Measurements from ENCODE around the gene NEK11.
A peak's percentile ranks its signal among the peaks of the same experiment; 100 is the strongest.

The NEK11 gene

DNA sequence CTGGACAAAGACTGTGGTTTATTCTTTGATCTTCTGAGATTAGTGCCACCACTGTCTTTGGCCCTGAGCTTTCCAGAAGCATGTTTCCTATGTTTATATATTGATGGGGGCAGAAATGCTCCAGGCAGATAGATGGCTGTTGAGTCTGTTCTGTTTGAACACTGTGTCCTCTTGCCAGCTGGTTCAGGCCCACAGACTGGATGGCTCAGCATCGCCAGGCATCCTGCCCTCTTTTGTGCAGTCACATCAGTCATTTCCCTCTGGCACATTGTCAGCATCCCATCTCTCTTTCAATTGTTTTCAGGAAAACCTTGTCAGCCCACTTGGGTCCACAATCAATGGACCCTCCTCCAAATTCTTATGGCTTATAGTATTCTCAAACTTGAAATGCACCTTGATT, 141.2 kb downstream of the NEK11 start:
- H3K9me3 ChIP-seq (ENCODE audit: insufficient read depth, low read depth, low read length), result no peaks in the 10 kb centered on the region
- no peak for TF ChIP-seq EZH2phosphoT487 (IDR thresholded peaks at IDR 0.05; ENCODE audit: borderline replicate concordance)
- TF ChIP-seq, protein P1, sequence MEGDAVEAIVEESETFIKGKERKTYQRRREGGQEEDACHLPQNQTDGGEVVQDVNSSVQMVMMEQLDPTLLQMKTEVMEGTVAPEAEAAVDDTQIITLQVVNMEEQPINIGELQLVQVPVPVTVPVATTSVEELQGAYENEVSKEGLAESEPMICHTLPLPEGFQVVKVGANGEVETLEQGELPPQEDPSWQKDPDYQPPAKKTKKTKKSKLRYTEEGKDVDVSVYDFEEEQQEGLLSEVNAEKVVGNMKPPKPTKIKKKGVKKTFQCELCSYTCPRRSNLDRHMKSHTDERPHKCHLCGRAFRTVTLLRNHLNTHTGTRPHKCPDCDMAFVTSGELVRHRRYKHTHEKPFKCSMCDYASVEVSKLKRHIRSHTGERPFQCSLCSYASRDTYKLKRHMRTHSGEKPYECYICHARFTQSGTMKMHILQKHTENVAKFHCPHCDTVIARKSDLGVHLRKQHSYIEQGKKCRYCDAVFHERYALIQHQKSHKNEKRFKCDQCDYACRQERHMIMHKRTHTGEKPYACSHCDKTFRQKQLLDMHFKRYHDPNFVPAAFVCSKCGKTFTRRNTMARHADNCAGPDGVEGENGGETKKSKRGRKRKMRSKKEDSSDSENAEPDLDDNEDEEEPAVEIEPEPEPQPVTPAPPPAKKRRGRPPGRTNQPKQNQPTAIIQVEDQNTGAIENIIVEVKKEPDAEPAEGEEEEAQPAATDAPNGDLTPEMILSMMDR (conservative IDR thresholded peaks at IDR 0.05; ENCODE audit: low read length), result no peak

DNA sequence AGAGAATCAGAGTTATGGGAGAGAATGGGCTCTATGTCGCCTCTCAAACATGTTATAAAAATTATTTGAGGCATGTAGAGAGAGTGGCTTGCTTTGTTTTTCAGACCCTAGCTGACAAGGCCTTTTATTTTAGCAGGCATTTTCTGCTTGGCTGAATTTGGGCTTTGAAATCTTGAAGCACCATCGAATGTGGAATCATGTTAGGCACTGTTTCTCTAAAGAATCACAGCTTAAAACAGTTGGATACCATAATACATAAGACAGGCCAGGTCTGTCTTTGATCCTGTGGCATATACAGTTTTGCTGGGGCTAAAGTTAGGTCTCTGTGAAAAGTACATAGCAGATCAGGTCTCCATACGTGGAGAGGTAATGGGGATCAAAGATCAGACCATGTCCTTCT, 142.7 kb downstream of the NEK11 start:
- Histone ChIP-seq H3K27me3 (ENCODE audit: insufficient read depth, low read length, poor library complexity, severe bottlenecking) (no peaks in the 10 kb centered on the region), H3K9ac (ENCODE audit: low read depth, low read length, poor library complexity, severe bottlenecking) (no peak overlapping the region), H3K4me1 (ENCODE audit: insufficient read depth, low read length, poor library complexity, severe bottlenecking) (peaks cover 21% of the 10 kb centered on the region), H3F3A (ENCODE audit: low read depth) (no peaks in the 10 kb centered on the region), H3K9me2 (replicated peaks; ENCODE audit: low read depth, low read length) (no peaks in the 10 kb centered on the region), H3K36me3 (ENCODE audit: insufficient read depth, low read length) (no peaks in the 10 kb centered on the region), H2AFZ (ENCODE audit: low read length) (no peak overlapping the region), H3K9me3 (ENCODE audit: insufficient read depth, low read depth, low read length) (no peaks in the 10 kb centered on the region), H3K4me3 (ENCODE audit: low read length, poor library complexity, severe bottlenecking) (no peak overlapping the region), H4K20me1 (ENCODE audit: insufficient read depth, low read length, poor library complexity, severe bottlenecking) (no peaks in the 10 kb centered on the region), H3K79me2 (ENCODE audit: insufficient read depth, low read length) (no peaks in the 10 kb centered on the region), H3K4me2 (ENCODE audit: low read depth, low read length, poor library complexity, severe bottlenecking) (no peak overlapping the region)
- TF ChIP-seq, protein P1 (conservative IDR thresholded peaks at IDR 0.05; ENCODE audit: low read length), result no peak
- no peak for TF ChIP-seq EZH2phosphoT487 (IDR thresholded peaks at IDR 0.05; ENCODE audit: borderline replicate concordance)

More for the DNA sequence above, 141.2 kb downstream of the NEK11 start:
- Histone ChIP-seq H3K9ac (ENCODE audit: low read depth, low read length, poor library complexity, severe bottlenecking) (no peak overlapping the region), H3K4me2 (ENCODE audit: low read depth, low read length, poor library complexity, severe bottlenecking) (no peak overlapping the region), H3K4me1 (ENCODE audit: insufficient read depth, low read length, poor library complexity, severe bottlenecking) (peaks cover 7% of the 10 kb centered on the region), H3K4me3 (ENCODE audit: low read length, poor library complexity, severe bottlenecking) (no peak overlapping the region), H4K20me1 (ENCODE audit: insufficient read depth, low read length, poor library complexity, severe bottlenecking) (no peaks in the 10 kb centered on the region), H3K79me2 (ENCODE audit: insufficient read depth, low read length) (no peaks in the 10 kb centered on the region), H3F3A (ENCODE audit: low read depth) (no peaks in the 10 kb centered on the region), H3K36me3 (ENCODE audit: insufficient read depth, low read length) (no peaks in the 10 kb centered on the region), H2AFZ (ENCODE audit: low read length) (no peak overlapping the region), H3K27me3 (ENCODE audit: insufficient read depth, low read length, poor library complexity, severe bottlenecking) (no peaks in the 10 kb centered on the region), H3K9me2 (replicated peaks; ENCODE audit: low read depth, low read length) (no peaks in the 10 kb centered on the region)

DNA sequence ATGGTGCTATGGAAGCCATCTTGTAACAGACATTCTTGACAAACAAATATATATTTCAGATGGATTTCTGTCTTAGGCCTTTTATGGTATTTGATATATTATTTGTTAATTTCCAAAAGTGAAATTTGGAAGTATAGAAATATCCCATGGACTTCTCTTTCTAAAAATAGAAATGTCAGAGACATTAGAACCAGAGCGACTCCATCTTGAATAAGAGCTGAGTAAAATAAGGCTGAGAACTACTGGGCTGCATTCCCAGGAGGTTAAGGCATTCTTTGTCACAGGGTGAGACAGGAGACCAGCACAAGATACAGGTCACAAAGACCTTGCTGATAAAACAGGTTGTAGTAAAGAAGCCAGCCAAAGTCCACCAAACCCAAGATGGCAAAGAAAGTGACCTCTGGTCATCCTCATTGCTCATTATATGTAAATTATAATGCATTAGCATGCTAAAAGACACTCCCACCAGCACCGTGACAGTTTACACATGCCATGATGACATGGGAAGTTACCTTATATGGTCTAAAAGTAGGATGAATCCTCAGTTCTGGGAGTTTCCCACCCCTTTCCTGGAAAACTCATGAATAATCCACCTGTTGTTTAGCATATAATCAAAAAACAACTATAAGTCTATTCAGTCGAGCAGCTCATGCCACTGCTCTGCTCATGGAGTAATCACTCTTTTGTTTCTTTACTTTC, 146.0 kb downstream of the NEK11 start:
- peak overlapping the region; percentile 65 for H3K4me2 ChIP-seq (ENCODE audit: low read depth, low read length, poor library complexity, severe bottlenecking)
- no peaks in the 10 kb centered on the region for H3K79me2 ChIP-seq (ENCODE audit: insufficient read depth, low read length)
- no peaks in the 10 kb centered on the region for H3K9me2 ChIP-seq (replicated peaks; ENCODE audit: low read depth, low read length)
- H3K36me3 ChIP-seq (ENCODE audit: insufficient read depth, low read length), result no peaks in the 10 kb centered on the region
- TF ChIP-seq, protein P1 (conservative IDR thresholded peaks at IDR 0.05; ENCODE audit: low read length), result no peak
- no peak for TF ChIP-seq EZH2phosphoT487 (IDR thresholded peaks at IDR 0.05; ENCODE audit: borderline replicate concordance)
- no peaks in the 10 kb centered on the region for H4K20me1 ChIP-seq (ENCODE audit: insufficient read depth, low read length, poor library complexity, severe bottlenecking)
- H3K9ac ChIP-seq (ENCODE audit: low read depth, low read length, poor library complexity, severe bottlenecking), result no peak overlapping the region
- H3K4me1 ChIP-seq (ENCODE audit: insufficient read depth, low read length, poor library complexity, severe bottlenecking), result peaks cover 37% of the 10 kb centered on the region
- no peak overlapping the region for H3K4me3 ChIP-seq (ENCODE audit: low read length, poor library complexity, severe bottlenecking)
- no peaks in the 10 kb centered on the region for H3K27me3 ChIP-seq (ENCODE audit: insufficient read depth, low read length, poor library complexity, severe bottlenecking)
- no peak overlapping the region for H2AFZ ChIP-seq (ENCODE audit: low read length)
- H3F3A ChIP-seq (ENCODE audit: low read depth), result peaks cover 6% of the 10 kb centered on the region; the same call in 1 of the 2 replicates
- no peaks in the 10 kb centered on the region for H3K9me3 ChIP-seq (ENCODE audit: insufficient read depth, low read depth, low read length)

Measured in Loucy (cell line).